ENCODE results near the gene KCNIP1. TPM values are rescaled to one million over a fixed set of nuclear protein-coding genes. Genes with fewer than 3 reads are reported as not detected.

The KCNIP1 gene
- total RNA-seq, 1 experiment from 2014 or later: not detected

DNA sequence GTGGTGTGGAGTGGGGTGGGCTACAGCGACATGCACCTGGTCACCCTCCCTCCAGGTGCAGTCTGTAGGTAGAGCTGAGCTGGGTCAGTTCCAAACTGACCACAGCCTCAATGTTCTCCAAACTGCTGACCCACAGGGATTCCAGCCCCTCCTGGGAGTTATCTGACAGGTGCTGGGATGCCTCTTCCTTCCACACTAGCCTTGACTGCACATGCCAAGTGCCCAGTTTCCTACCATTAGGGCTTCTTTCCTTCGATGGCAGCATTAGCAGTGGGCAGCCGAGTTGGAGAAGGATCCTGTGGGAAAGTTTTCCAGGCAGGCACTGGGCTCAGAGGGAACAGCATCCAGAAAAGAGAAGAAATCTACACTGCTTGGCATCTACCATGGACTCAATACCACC lies 215.7 kb downstream of the KCNIP1 start:
- H3K27ac ChIP-seq (ENCODE audit: low read depth, low read length): no peak overlapping the region
- BruUV-seq (replicated peaks): no TSS peak
- intact Hi-C loops (cut with micrococcal nuclease): no loop called here
- no peak overlapping the region for H3K4me3 ChIP-seq (replicated peaks in 1 of 2; ENCODE audit: low read depth in 1 of 2, low read length in 2 of 2)
- no peaks in the 10 kb centered on the region for H3K4me1 ChIP-seq (ENCODE audit: control insufficient read depth in 1 of 2, insufficient read depth in 2 of 2, low read length in 2 of 2)
- H3K9me2 ChIP-seq (ENCODE audit: insufficient read depth): no peaks in the 10 kb centered on the region
- TF ChIP-seq SIN3A (IDR thresholded peaks at IDR 0.05; ENCODE audit: low read depth) (no peak), YY1 (IDR thresholded peaks at IDR 0.05; ENCODE audit: extremely low read depth, insufficient replicate concordance, low read depth, low read length) (no peak), EZH2 (IDR thresholded peaks at IDR 0.05) (no peak), TCF7L2 (IDR thresholded peaks at IDR 0.05; ENCODE audit: borderline replicate concordance, extremely low read depth, insufficient read depth, insufficient read length) (no peak), CEBPB (IDR thresholded peaks at IDR 0.05; ENCODE audit: low read depth) (no peak), SRF (IDR thresholded peaks at IDR 0.05; ENCODE audit: low read depth) (no peak), CBX3 (IDR thresholded peaks at IDR 0.05; ENCODE audit: low read depth) (no peak), CTCF (IDR thresholded peaks at IDR 0.05 in 2 of 3, conservative IDR thresholded peaks at IDR 0.05 in 1 of 3; ENCODE audit: borderline replicate concordance in 1 of 3, insufficient read depth in 1 of 3, low read depth in 2 of 3, low read length in 2 of 3) (no peak), POLR2A (IDR thresholded peaks at IDR 0.05; ENCODE audit: borderline replicate concordance, extremely low read depth, insufficient read depth, insufficient read length) (no peak), RAD21 (IDR thresholded peaks at IDR 0.05; ENCODE audit: low read depth) (no peak), ZFX (IDR thresholded peaks at IDR 0.05) (no peak), ELF1 (IDR thresholded peaks at IDR 0.05; ENCODE audit: borderline replicate concordance, low read depth) (no peak), EZH2phosphoT487 (IDR thresholded peaks at IDR 0.05; ENCODE audit: borderline replicate concordance) (no peak), POLR2AphosphoS5 (IDR thresholded peaks at IDR 0.05; ENCODE audit: low read depth, low read length) (no peak), EGR1 (IDR thresholded peaks at IDR 0.05; ENCODE audit: low read depth) (no peak)
- TF ChIP-seq, protein P1, sequence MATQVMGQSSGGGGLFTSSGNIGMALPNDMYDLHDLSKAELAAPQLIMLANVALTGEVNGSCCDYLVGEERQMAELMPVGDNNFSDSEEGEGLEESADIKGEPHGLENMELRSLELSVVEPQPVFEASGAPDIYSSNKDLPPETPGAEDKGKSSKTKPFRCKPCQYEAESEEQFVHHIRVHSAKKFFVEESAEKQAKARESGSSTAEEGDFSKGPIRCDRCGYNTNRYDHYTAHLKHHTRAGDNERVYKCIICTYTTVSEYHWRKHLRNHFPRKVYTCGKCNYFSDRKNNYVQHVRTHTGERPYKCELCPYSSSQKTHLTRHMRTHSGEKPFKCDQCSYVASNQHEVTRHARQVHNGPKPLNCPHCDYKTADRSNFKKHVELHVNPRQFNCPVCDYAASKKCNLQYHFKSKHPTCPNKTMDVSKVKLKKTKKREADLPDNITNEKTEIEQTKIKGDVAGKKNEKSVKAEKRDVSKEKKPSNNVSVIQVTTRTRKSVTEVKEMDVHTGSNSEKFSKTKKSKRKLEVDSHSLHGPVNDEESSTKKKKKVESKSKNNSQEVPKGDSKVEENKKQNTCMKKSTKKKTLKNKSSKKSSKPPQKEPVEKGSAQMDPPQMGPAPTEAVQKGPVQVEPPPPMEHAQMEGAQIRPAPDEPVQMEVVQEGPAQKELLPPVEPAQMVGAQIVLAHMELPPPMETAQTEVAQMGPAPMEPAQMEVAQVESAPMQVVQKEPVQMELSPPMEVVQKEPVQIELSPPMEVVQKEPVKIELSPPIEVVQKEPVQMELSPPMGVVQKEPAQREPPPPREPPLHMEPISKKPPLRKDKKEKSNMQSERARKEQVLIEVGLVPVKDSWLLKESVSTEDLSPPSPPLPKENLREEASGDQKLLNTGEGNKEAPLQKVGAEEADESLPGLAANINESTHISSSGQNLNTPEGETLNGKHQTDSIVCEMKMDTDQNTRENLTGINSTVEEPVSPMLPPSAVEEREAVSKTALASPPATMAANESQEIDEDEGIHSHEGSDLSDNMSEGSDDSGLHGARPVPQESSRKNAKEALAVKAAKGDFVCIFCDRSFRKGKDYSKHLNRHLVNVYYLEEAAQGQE (IDR thresholded peaks at IDR 0.05; ENCODE audit: low read depth): no peak
- no peak overlapping the region for H3K4me2 ChIP-seq (ENCODE audit: low read length)
- ChIA-PET POLR2A (no interaction called here), CTCF (no interaction called here), RAD21 (ENCODE audit: low non-redundant PET in 1 of 2, low total read pairs in 2 of 2, uncharacterized antibody in 2 of 2, unreplicated experiment in 2 of 2) (no interaction called here)
- peaks cover 57% of the 10 kb centered on the region for H3K27me3 ChIP-seq (ENCODE audit: insufficient read depth, low read length)
- no peak overlapping the region for H2AFZ ChIP-seq (ENCODE audit: low read depth, low read length, poor library complexity, severe bottlenecking)
- ATAC-seq (no peak), DNase-seq (ENCODE audit: low read depth, low spot score) (no peak)
- no peaks in the 10 kb centered on the region for H3K36me3 ChIP-seq (ENCODE audit: control insufficient read depth in 1 of 2, insufficient read depth in 2 of 2, low read length in 2 of 2)
- no peaks in the 10 kb centered on the region for H3K79me2 ChIP-seq (ENCODE audit: insufficient read depth, low read length)
- no peak overlapping the region for H3K9ac ChIP-seq (ENCODE audit: low read length)
- H3K9me3 ChIP-seq (ENCODE audit: control insufficient read depth in 1 of 2, insufficient read depth in 1 of 2, low read depth in 1 of 2, low read length in 2 of 2): no peaks in the 10 kb centered on the region
- no peaks in the 10 kb centered on the region for H4K20me1 ChIP-seq (ENCODE audit: insufficient read depth)
